Hepatocyte (in vitro differentiated cells): Measurements from ENCODE around the gene KIAA0753.

Experiments
- CTCF ChIP-seq: fragments of 200-600 bp; sonication (generic); IDR thresholded peaks from 2 replicates; pipeline ENCODE4 v1.5.1; 2016; ENCODE audit warnings: antibody characterized with exemption, mild to moderate bottlenecking; ENCODE audit not compliant: poor library complexity
- EZH2 ChIP-seq: fragments of 200-600 bp; sonication (generic); IDR thresholded peaks from 2 replicates; pipeline ENCODE4 v1.6.1; 2016; ENCODE audit warnings: antibody characterized with exemption, mild to moderate bottlenecking, borderline replicate concordance
- EZH2phosphoT487 ChIP-seq: fragments of 200-600 bp; sonication (generic); IDR thresholded peaks from one replicate; pipeline ENCODE4 v1.6.1; 2018; ENCODE audit warnings: antibody characterized with exemption, mild to moderate bottlenecking, low read depth, moderate library complexity; ENCODE audit not compliant: unreplicated experiment, severe bottlenecking

- TF ChIP-seq EZH2 (no peak), CTCF (no peak), EZH2phosphoT487 (no peak)
These were observed 79.1 kb downstream of the KIAA0753 start for GRCh38 chr17:6561446-6561845.
